HEK293T (cell line): ENCODE results near the gene GOLGA6A.

Experiments
- ARNT ChIP-seq: fragments of 450-650 bp; IDR thresholded peaks from 2 replicates; pipeline ENCODE4 v1.6.1; 2017; ENCODE audit warnings: mild to moderate bottlenecking
- BHLHE40 ChIP-seq: fragments of 450-650 bp; IDR thresholded peaks from 2 replicates; pipeline ENCODE4 v1.6.1; 2016; ENCODE audit warnings: mild to moderate bottlenecking, moderate library complexity, borderline replicate concordance
- ELF4 ChIP-seq: fragments of 450-650 bp; IDR thresholded peaks from 2 replicates; pipeline ENCODE4 v1.6.1; 2017; ENCODE audit warnings: antibody characterized with exemption
- FOXA1 ChIP-seq: fragments of 450-650 bp; IDR thresholded peaks from 2 replicates; pipeline ENCODE4 v1.6.1; 2016; ENCODE audit warnings: mild to moderate bottlenecking
- FOXK2 ChIP-seq: fragments of 450-650 bp; IDR thresholded peaks from 2 replicates; pipeline ENCODE4 v1.6.1; 2016; ENCODE audit warnings: mild to moderate bottlenecking
- FOXM1 ChIP-seq: fragments of 450-650 bp; IDR thresholded peaks from 2 replicates; pipeline ENCODE4 v1.6.1; 2017; ENCODE audit warnings: mild to moderate bottlenecking, borderline replicate concordance
- HDGF ChIP-seq: fragments of 450-650 bp; IDR thresholded peaks from 2 replicates; pipeline ENCODE4 v1.6.1; 2017; ENCODE audit warnings: antibody characterized with exemption, borderline replicate concordance
- LEF1 ChIP-seq: fragments of 450-650 bp; IDR thresholded peaks from 2 replicates; pipeline ENCODE4 v1.6.1; 2017; ENCODE audit warnings: mild to moderate bottlenecking, borderline replicate concordance
- SP1 ChIP-seq: fragments of 450-650 bp; IDR thresholded peaks from 2 replicates; pipeline ENCODE4 v1.6.1; 2017
- SUZ12 ChIP-seq: fragments of 450-650 bp; IDR thresholded peaks from 2 replicates; pipeline ENCODE4 v1.6.1; 2016; ENCODE audit warnings: mild to moderate bottlenecking
- TARDBP ChIP-seq: fragments of 450-650 bp; IDR thresholded peaks from 2 replicates; pipeline ENCODE4 v1.6.1; 2016
- TF ChIP-seq, protein P1 (sequence below): fragments of 450-650 bp; IDR thresholded peaks from 2 replicates; pipeline ENCODE4 v1.6.1; 2016

- TF ChIP-seq ELF4 (no peak), BHLHE40 (no peak), FOXA1 (no peak), TARDBP (no peak), LEF1 (no peak), FOXK2 (no peak), FOXM1 (no peak), SUZ12 (no peak), HDGF (no peak), SP1 (no peak), ARNT (no peak)
- TF ChIP-seq, protein P1, sequence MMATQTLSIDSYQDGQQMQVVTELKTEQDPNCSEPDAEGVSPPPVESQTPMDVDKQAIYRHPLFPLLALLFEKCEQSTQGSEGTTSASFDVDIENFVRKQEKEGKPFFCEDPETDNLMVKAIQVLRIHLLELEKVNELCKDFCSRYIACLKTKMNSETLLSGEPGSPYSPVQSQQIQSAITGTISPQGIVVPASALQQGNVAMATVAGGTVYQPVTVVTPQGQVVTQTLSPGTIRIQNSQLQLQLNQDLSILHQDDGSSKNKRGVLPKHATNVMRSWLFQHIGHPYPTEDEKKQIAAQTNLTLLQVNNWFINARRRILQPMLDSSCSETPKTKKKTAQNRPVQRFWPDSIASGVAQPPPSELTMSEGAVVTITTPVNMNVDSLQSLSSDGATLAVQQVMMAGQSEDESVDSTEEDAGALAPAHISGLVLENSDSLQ, result no peak
Observed at GRCh38 chr15:74108111-74108510, 25.8 kb upstream of the GOLGA6A start.
